NCI-H2227 (cell line): ENCODE results near the gene AHCYL2.
A peak's percentile ranks its signal among the peaks of the same experiment; 100 is the strongest.
"Not testable (repeated sequence)": the region's sequence is repeated elsewhere in the genome, so short reads cannot be mapped to it uniquely, and the experiment has no call there.

Source experiments
- DNase-seq: peaks from one replicate; lab custom pipeline; 2025; ENCODE audit not compliant: unreplicated experiment; lab: John Stamatoyannopoulos, UW

The AHCYL2 gene

GRCh38 chr7:129282865-129283264, 58.0 kb downstream of the AHCYL2 start:
- DNase-seq: peak; percentile 59

GRCh38 chr7:129283936-129284335, 59.1 kb downstream of the AHCYL2 start:
- DNase-seq: no peak

GRCh38 chr7:129285111-129285510, 60.3 kb downstream of the AHCYL2 start:
- DNase-seq: no peak

- DNase-seq: no peak
Measured at GRCh38 chr7:129292861-129293260, 68.0 kb downstream of the AHCYL2 start.

- peak; percentile 78 for DNase-seq
Measured at GRCh38 chr7:129295015-129295423, 70.2 kb downstream of the AHCYL2 start.

- peak; percentile 69 for DNase-seq
Measured at GRCh38 chr7:129298268-129298893, 73.6 kb downstream of the AHCYL2 start.

GRCh38 chr7:129299889-129300288, 75.1 kb downstream of the AHCYL2 start:
- no peak for DNase-seq

GRCh38 chr7:129300299-129300698, 75.5 kb downstream of the AHCYL2 start:
- not testable (repeated sequence) for DNase-seq

- DNase-seq: no peak
Measured at GRCh38 chr7:129307592-129307991, 82.8 kb downstream of the AHCYL2 start.

- no peak for DNase-seq
Measured at GRCh38 chr7:129308047-129308446, 83.2 kb downstream of the AHCYL2 start.

- no peak for DNase-seq
Measured at GRCh38 chr7:129311429-129311828, 86.6 kb downstream of the AHCYL2 start.

GRCh38 chr7:129313282-129313681, 88.5 kb downstream of the AHCYL2 start:
- DNase-seq: no peak

- no peak for DNase-seq
Measured at GRCh38 chr7:129315960-129316359, 91.1 kb downstream of the AHCYL2 start.

- DNase-seq: no peak
Measured at GRCh38 chr7:129317450-129317849, 92.6 kb downstream of the AHCYL2 start.

GRCh38 chr7:129327076-129327475, 102.2 kb downstream of the AHCYL2 start:
- no peak for DNase-seq

- DNase-seq: no peak
Measured at GRCh38 chr7:129332254-129333035, 107.6 kb downstream of the AHCYL2 start.

GRCh38 chr7:129334473-129334872, 109.6 kb downstream of the AHCYL2 start:
- DNase-seq: no peak

- no peak for DNase-seq
Measured at GRCh38 chr7:129338450-129338849, 113.6 kb downstream of the AHCYL2 start.

GRCh38 chr7:129341212-129341611, 116.4 kb downstream of the AHCYL2 start:
- DNase-seq: no peak

GRCh38 chr7:129341816-129342806, 117.3 kb downstream of the AHCYL2 start:
- no peak for DNase-seq

GRCh38 chr7:129343099-129343700, 118.4 kb downstream of the AHCYL2 start:
- peak; percentile 37 for DNase-seq
